Measurements from ENCODE around the gene PPM1E. TPM values are rescaled to one million over a fixed set of nuclear protein-coding genes. Genes with fewer than 3 reads are reported as not detected.

Gene PPM1E
- total and polyA plus RNA-seq, 2 experiments from 2014 or later, result not detected

- DNase-seq, result no peak
- in situ Hi-C loops (cut with MboI), result no loop called here
Measured at GRCh38 chr17:58808609-58809563, 53.2 kb downstream of the PPM1E start.

GRCh38 chr17:58809564-58809936 lies 53.9 kb downstream of the PPM1E start:
- no peak overlapping the region for H3K4me2 ChIP-seq (ENCODE audit: unreplicated experiment)
- H3K79me2 ChIP-seq (ENCODE audit: insufficient read depth), result no peaks in the 10 kb centered on the region
- no peak overlapping the region for H3K27ac ChIP-seq
- no peaks in the 10 kb centered on the region for H3K27me3 ChIP-seq (replicated peaks; ENCODE audit: insufficient read depth)
- H3K4me1 ChIP-seq (ENCODE audit: insufficient read depth), result no peaks in the 10 kb centered on the region
- no peak overlapping the region for H3K4me3 ChIP-seq
- H4K20me1 ChIP-seq (ENCODE audit: insufficient read depth), result no peaks in the 10 kb centered on the region
- no peaks in the 10 kb centered on the region for H3K9me2 ChIP-seq (ENCODE audit: insufficient read depth)
- DNase-seq, result no peak
- in situ Hi-C loops (cut with MboI), result no loop called here
- no peaks in the 10 kb centered on the region for H3F3A ChIP-seq (ENCODE audit: insufficient read depth)
- no peak overlapping the region for H2AFZ ChIP-seq
- no peak for TF ChIP-seq EZH2phosphoT487 (IDR thresholded peaks at IDR 0.05; ENCODE audit: insufficient read depth, low read depth)
- no peak for TF ChIP-seq EZH2 (IDR thresholded peaks at IDR 0.05; ENCODE audit: insufficient read depth, poor library complexity, severe bottlenecking)
- no peak overlapping the region for H3K9ac ChIP-seq
- WGBS, 2 experiments (ENCODE audit: low coverage in 1 of 2, low lambda C conversion rate in 2 of 2, missing lambda C conversion rate in 2 of 2), result 60 to 70% methylated on average over 1 of the region's 1 CpG
- H3K36me3 ChIP-seq (ENCODE audit: low read depth), result no peaks in the 10 kb centered on the region
- no peaks in the 10 kb centered on the region for H3K9me3 ChIP-seq (ENCODE audit: low read depth)

More at GRCh38 chr17:58808609-58809563, 53.2 kb downstream of the PPM1E start:
- Histone ChIP-seq H3K9ac (no peak overlapping the region), H3F3A (ENCODE audit: insufficient read depth) (no peaks in the 10 kb centered on the region), H4K20me1 (ENCODE audit: insufficient read depth) (no peaks in the 10 kb centered on the region), H3K4me1 (ENCODE audit: insufficient read depth) (no peaks in the 10 kb centered on the region), H3K36me3 (ENCODE audit: low read depth) (no peaks in the 10 kb centered on the region), H3K27me3 (replicated peaks; ENCODE audit: insufficient read depth) (no peaks in the 10 kb centered on the region), H3K79me2 (ENCODE audit: insufficient read depth) (no peaks in the 10 kb centered on the region), H3K4me3 (no peak overlapping the region), H3K9me2 (ENCODE audit: insufficient read depth) (no peaks in the 10 kb centered on the region), H2AFZ (no peak overlapping the region), H3K27ac (no peak overlapping the region), H3K4me2 (ENCODE audit: unreplicated experiment) (no peak overlapping the region), H3K9me3 (ENCODE audit: low read depth) (no peaks in the 10 kb centered on the region)
- TF ChIP-seq EZH2phosphoT487 (IDR thresholded peaks at IDR 0.05; ENCODE audit: insufficient read depth, low read depth) (no peak), EZH2 (IDR thresholded peaks at IDR 0.05; ENCODE audit: insufficient read depth, poor library complexity, severe bottlenecking) (no peak)
- WGBS, 2 experiments (ENCODE audit: low coverage in 1 of 2, low lambda C conversion rate in 2 of 2, missing lambda C conversion rate in 2 of 2), result 63 to 67% methylated on average over 5 of the region's 5 CpGs

GRCh38 chr17:58811290-58811689 lies 55.6 kb downstream of the PPM1E start:
- no peaks in the 10 kb centered on the region for H4K20me1 ChIP-seq (ENCODE audit: insufficient read depth)
- TF ChIP-seq EZH2phosphoT487 (IDR thresholded peaks at IDR 0.05; ENCODE audit: insufficient read depth, low read depth) (no peak), EZH2 (IDR thresholded peaks at IDR 0.05; ENCODE audit: insufficient read depth, poor library complexity, severe bottlenecking) (no peak)
- no peak overlapping the region for H3K4me3 ChIP-seq
- 16 to 18% methylated on average over 3 of the region's 3 CpGs for WGBS, 2 experiments (ENCODE audit: low coverage in 1 of 2, low lambda C conversion rate in 2 of 2, missing lambda C conversion rate in 2 of 2)
- no peaks in the 10 kb centered on the region for H3F3A ChIP-seq (ENCODE audit: insufficient read depth)
- no peaks in the 10 kb centered on the region for H3K9me3 ChIP-seq (ENCODE audit: low read depth)
- H3K9ac ChIP-seq, result no peak overlapping the region
- in situ Hi-C loops (cut with MboI), result no loop called here
- no peak overlapping the region for H2AFZ ChIP-seq
- H3K36me3 ChIP-seq (ENCODE audit: low read depth), result no peaks in the 10 kb centered on the region
- no peaks in the 10 kb centered on the region for H3K9me2 ChIP-seq (ENCODE audit: insufficient read depth)
- H3K4me1 ChIP-seq (ENCODE audit: insufficient read depth), result no peaks in the 10 kb centered on the region
- H3K27ac ChIP-seq, result no peak overlapping the region
- H3K27me3 ChIP-seq (replicated peaks; ENCODE audit: insufficient read depth), result no peaks in the 10 kb centered on the region
- peak; percentile 4 for DNase-seq
- no peaks in the 10 kb centered on the region for H3K79me2 ChIP-seq (ENCODE audit: insufficient read depth)
- H3K4me2 ChIP-seq (ENCODE audit: unreplicated experiment), result no peak overlapping the region

GRCh38 chr17:58813712-58814111 lies 58.1 kb downstream of the PPM1E start:
- H3K36me3 ChIP-seq (ENCODE audit: low read depth), result no peaks in the 10 kb centered on the region
- no peaks in the 10 kb centered on the region for H3K9me3 ChIP-seq (ENCODE audit: low read depth)
- H2AFZ ChIP-seq, result no peak overlapping the region
- H3K9me2 ChIP-seq (ENCODE audit: insufficient read depth), result no peaks in the 10 kb centered on the region
- H3F3A ChIP-seq (ENCODE audit: insufficient read depth), result no peaks in the 10 kb centered on the region
- H4K20me1 ChIP-seq (ENCODE audit: insufficient read depth), result no peaks in the 10 kb centered on the region
- no peak overlapping the region for H3K4me3 ChIP-seq
- no peak overlapping the region for H3K27ac ChIP-seq
- H3K9ac ChIP-seq, result no peak overlapping the region
- no peaks in the 10 kb centered on the region for H3K27me3 ChIP-seq (replicated peaks; ENCODE audit: insufficient read depth)
- no peaks in the 10 kb centered on the region for H3K4me1 ChIP-seq (ENCODE audit: insufficient read depth)
- H3K4me2 ChIP-seq (ENCODE audit: unreplicated experiment), result no peak overlapping the region
- no peaks in the 10 kb centered on the region for H3K79me2 ChIP-seq (ENCODE audit: insufficient read depth)
- in situ Hi-C loops (cut with MboI), result no loop called here
- no peak for TF ChIP-seq EZH2 (IDR thresholded peaks at IDR 0.05; ENCODE audit: insufficient read depth, poor library complexity, severe bottlenecking)
- TF ChIP-seq EZH2phosphoT487 (IDR thresholded peaks at IDR 0.05; ENCODE audit: insufficient read depth, low read depth), result no peak
- no peak for DNase-seq
